ENCODE results near the gene MFAP4.

- TF ChIP-seq POLR2AphosphoS5 (IDR thresholded peaks at IDR 0.05) = no peak
- TF ChIP-seq POLR2A (IDR thresholded peaks at IDR 0.05; ENCODE audit: low read depth) = no peak
These were observed 15.0 kb downstream of the MFAP4 start for GRCh38 chr17:19372011-19372370.

All from esophagus muscularis mucosa (tissue), 2 donors.